HepG2 (cell line): ENCODE measurements around the gene LINGO3. TPM values are rescaled to one million over a fixed set of nuclear protein-coding genes. Genes with fewer than 3 reads are reported as not detected.

Source experiments
- ATF3 ChIP-seq: sonication (generic); formaldehyde crosslinking; IDR thresholded peaks from 2 replicates; pipeline ENCODE4 v1.4.0; 2020; ENCODE audit warnings: missing genetic modification reagents
- BRD4 ChIP-seq: sonication (generic); formaldehyde crosslinking; IDR thresholded peaks from 2 replicates; pipeline ENCODE4 v1.4.0; 2020; ENCODE audit warnings: missing genetic modification reagents
- CCAR2 ChIP-seq: fragments of 200-400 bp; formaldehyde crosslinking; optimal IDR thresholded peaks from 2 replicates; pipeline ENCODE3; 2018; ENCODE audit warnings: low read depth, mild to moderate bottlenecking, low read length, moderate library complexity
- CSRNP2 ChIP-seq: sonication (generic); formaldehyde crosslinking; conservative IDR thresholded peaks from 2 replicates; pipeline ENCODE4 v1.8.0; 2022; ENCODE audit warnings: low read depth, missing genetic modification reagents
- ELF4 ChIP-seq: sonication (generic); formaldehyde crosslinking; IDR thresholded peaks from 2 replicates; pipeline ENCODE4 v1.5.0; 2020; ENCODE audit warnings: missing genetic modification reagents, mild to moderate bottlenecking, moderate library complexity, borderline replicate concordance
- FOXO4 ChIP-seq: sonication (generic); formaldehyde crosslinking; conservative IDR thresholded peaks from 2 replicates; pipeline ENCODE4 v1.8.1; 2023; ENCODE audit warnings: missing genetic modification reagents
- MED13 ChIP-seq: sonication (generic); formaldehyde crosslinking; IDR thresholded peaks from 2 replicates; pipeline ENCODE4 v1.5.0; 2020; ENCODE audit warnings: missing genetic modification reagents
- MEIS2 ChIP-seq: sonication (generic); formaldehyde crosslinking; IDR thresholded peaks from 2 replicates; pipeline ENCODE4 v1.9.0; 2021; ENCODE audit warnings: mild to moderate bottlenecking, missing genetic modification reagents
- NBN ChIP-seq: fragments of 450-650 bp; conservative IDR thresholded peaks from 2 replicates; pipeline ENCODE4 v1.6.1; 2017
- NR2F2 ChIP-seq: IDR thresholded peaks from 2 replicates; pipeline ENCODE4 v1.6.1; 2012; ENCODE audit warnings: low read depth, inconsistent platforms, borderline replicate concordance
- RARG ChIP-seq: sonication (generic); formaldehyde crosslinking; IDR thresholded peaks from 2 replicates; pipeline ENCODE4 v1.4.0; 2020; ENCODE audit warnings: low read depth, mild to moderate bottlenecking, missing genetic modification reagents
- RBM39 ChIP-seq: fragments of 200-400 bp; formaldehyde crosslinking; IDR thresholded peaks from one replicate; pipeline ENCODE4 v1.6.1; 2018; ENCODE audit warnings: antibody characterized with exemption, mild to moderate bottlenecking, low read depth, low read length; ENCODE audit not compliant: poor library complexity, severe bottlenecking
- SP140L ChIP-seq: sonication (generic); formaldehyde crosslinking; IDR thresholded peaks from 2 replicates; pipeline ENCODE4 v1.4.0; 2020; ENCODE audit warnings: missing genetic modification reagents, borderline replicate concordance
- STAT6 ChIP-seq: sonication (generic); formaldehyde crosslinking; IDR thresholded peaks from 2 replicates; pipeline ENCODE4 v1.4.0; 2020; ENCODE audit warnings: missing genetic modification reagents, mild to moderate bottlenecking, borderline replicate concordance
- ZBTB14 ChIP-seq: sonication (generic); formaldehyde crosslinking; IDR thresholded peaks from 2 replicates; pipeline ENCODE4 v1.4.0; 2020; ENCODE audit warnings: missing genetic modification reagents
- ZHX1 ChIP-seq: sonication (generic); formaldehyde crosslinking; IDR thresholded peaks from 2 replicates; pipeline ENCODE4 v1.8.1; 2022; ENCODE audit warnings: low read depth, mild to moderate bottlenecking, missing genetic modification reagents
- ZNF562 ChIP-seq: sonication (generic); formaldehyde crosslinking; IDR thresholded peaks from 2 replicates; pipeline ENCODE4 v1.8.0; 2022; ENCODE audit warnings: missing genetic modification reagents, borderline replicate concordance
- ZNF614 ChIP-seq: IDR thresholded peaks from 2 replicates; pipeline ENCODE4 v1.6.1; 2018; ENCODE audit warnings: missing biosample characterization, missing genetic modification reagents, inconsistent platforms, borderline replicate concordance
- polyA plus RNA-seq, 8 experiments: library from polyadenylated mRNA; depleted of rRNA in 3 of 8; stranded (reverse) in 7 of 8; unstranded in 1 of 8; fragments of >200 nt; fragmentation: Illumina TruSeq in 4 of 8; extraction: Trizol in 4 of 8; gene quantifications; 2 replicates each; pipeline versions ENCODE4 v1.2.1 to v1.2.3, GENCODE V29; 2011 to 2016; ENCODE audit warnings: low read depth in 4 of 8, missing spikeins in 1 of 8, mixed read lengths in 1 of 8; ENCODE audit not compliant: insufficient read depth in 1 of 8
- total RNA-seq, 5 experiments: library from RNA; depleted of rRNA; stranded (reverse); fragments of >200 nt; fragmentation: Illumina TruSeq; extraction: Trizol; gene quantifications; 2 replicates each; pipeline ENCODE4 v1.2.3, GENCODE V29; 2016; ENCODE audit warnings: low read depth in 1 of 5

The LINGO3 gene
- total and polyA plus RNA-seq, 2 of the 13 experiments (the other 11 are each of a cell fraction or from before 2014, with no cell fraction given) = not detected

GRCh38 chr19:2330632-2331284 is 22.8 kb upstream of the LINGO3 start (continued):
- TF ChIP-seq ZHX1 (peak; percentile 69; the same call in 1 of the 2 replicates), ZNF562 (CRISPR knock-in tag) (no peak), MEIS2 (CRISPR knock-in tag) (no peak), CCAR2 (no peak), SP140L (no peak), NR2F2 (no peak), FOXO4 (no peak), STAT6 (CRISPR knock-in tag) (no peak), MED13 (CRISPR knock-in tag) (0 out of 2 replicates have a peak, but pooled peaks have one; percentile 37), NBN (no peak), ATF3 (no peak), ZNF614 (no peak), ELF4 (CRISPR knock-in tag) (no peak), BRD4 (CRISPR knock-in tag) (no peak), ZBTB14 (CRISPR knock-in tag) (no peak), CSRNP2 (CRISPR knock-in tag) (no peak), RARG (no peak), RBM39 (no peak)
